Stimulated activated CD4-positive, alpha-beta T cell treated with anti-CD3 and anti-CD28 coated beads, Interleukin-12 subunit alpha, Interleukin-12 subunit beta, amount 100 ng/mL, for 24 hours (primary cell): ENCODE results near the gene FBLIM1.

Source experiments
- DNase-seq, 2 experiments: peaks; one replicate each; pipeline ENCODE4 v3.0.0-alpha.2; 2020; ENCODE audit warnings: low read depth in 2 of 2

The FBLIM1 gene

GRCh38 chr1:15731735-15732685 lies 26.6 kb upstream of the FBLIM1 start:
- DNase-seq, result no peak

GRCh38 chr1:15732686-15733081 lies 25.9 kb upstream of the FBLIM1 start:
- DNase-seq, result no peak

- DNase-seq, result no peak
Measured at GRCh38 chr1:15733218-15733725, 25.3 kb upstream of the FBLIM1 start.

GRCh38 chr1:15733726-15734226 lies 24.8 kb upstream of the FBLIM1 start:
- DNase-seq, result no peak

- DNase-seq, result no peak
Measured at GRCh38 chr1:15734296-15734695, 24.3 kb upstream of the FBLIM1 start.

- DNase-seq, result no peak
Measured at GRCh38 chr1:15734901-15735300, 23.7 kb upstream of the FBLIM1 start.

- no peak for DNase-seq
Measured at GRCh38 chr1:15735304-15736037, 23.1 kb upstream of the FBLIM1 start.

- DNase-seq, result no peak
Measured at GRCh38 chr1:15736038-15736891, 22.3 kb upstream of the FBLIM1 start, which contains the start of gene SLC25A34. Gene SLC25A34, plus strand, starts transcription at chr1:15736258. Its CDS starts 228 bp downstream, at chr1:15736486.

GRCh38 chr1:15736892-15737261 lies 21.7 kb upstream of the FBLIM1 start:
- DNase-seq, result no peak

- DNase-seq, result no peak
Measured at GRCh38 chr1:15737324-15738319, 21.0 kb upstream of the FBLIM1 start.

- no peak for DNase-seq
Measured at GRCh38 chr1:15738416-15739113, 20.0 kb upstream of the FBLIM1 start.

- DNase-seq, result no peak
Measured at GRCh38 chr1:15739259-15739658, 19.3 kb upstream of the FBLIM1 start.

- no peak for DNase-seq
Measured at GRCh38 chr1:15739745-15740144, 18.9 kb upstream of the FBLIM1 start.

GRCh38 chr1:15740924-15741850 lies 17.4 kb upstream of the FBLIM1 start:
- DNase-seq, result peak; percentile 21 to 64

- no peak for DNase-seq
Measured at GRCh38 chr1:15742339-15742801, 16.2 kb upstream of the FBLIM1 start, which contains the start of gene TMEM82. Gene TMEM82, plus strand, starts transcription at chr1:15742499. Its CDS starts 61 bp downstream, at chr1:15742560.

- DNase-seq, result no peak
Measured at GRCh38 chr1:15744122-15744679, 14.4 kb upstream of the FBLIM1 start.

- no peak for DNase-seq
Measured at GRCh38 chr1:15747378-15747777, 11.2 kb upstream of the FBLIM1 start.

- DNase-seq, result no peak
Measured at GRCh38 chr1:15748264-15748663, 10.3 kb upstream of the FBLIM1 start.
